OCI-LY7 (cell line): ENCODE data around the gene SMG9. TPM values are rescaled to one million over a fixed set of nuclear protein-coding genes. Genes with fewer than 3 reads are reported as not detected.

Source experiments
- BruUV-seq: library from RNA; stranded (reverse); fragments of 400-500 nt; replicated peaks from 2 replicates; lab custom pipeline; 2021; lab: Mats Ljungman, UMichigan
- CTCF ChIA-PET: fragments of 300-600 bp; sonication (Branson Sonifier 250); formaldehyde crosslinking; loops from one replicate; lab custom pipeline; 2022; ENCODE audit warnings: antibody characterized with exemption; ENCODE audit not compliant: unreplicated experiment; lab: Charles Lee
- POLR2A ChIA-PET: fragments of 300-600 bp; sonication (Branson Sonifier 250); formaldehyde crosslinking; loops from one replicate; lab custom pipeline; 2022; ENCODE audit warnings: antibody characterized with exemption; lab: Charles Lee
- DNase-seq: peaks from one replicate; pipeline ENCODE4 v3.0.0-alpha.2; 2015; ENCODE audit warnings: low spot score
- H2AFZ ChIP-seq: fragments of 200-600 bp; sonication (generic), shearing (Covaris generic); 2 replicates; pipeline ENCODE4 v1.6.1; 2014; ENCODE audit warnings: mild to moderate bottlenecking, antibody characterized with exemption, low read length, moderate library complexity
- H3K27ac ChIP-seq: fragments of 200-600 bp; sonication (generic); 2 replicates; pipeline ENCODE4 v1.5.1; 2014; ENCODE audit warnings: mixed run types, low read depth, mild to moderate bottlenecking, moderate library complexity, low read length, inconsistent platforms; ENCODE audit not compliant: poor library complexity, severe bottlenecking
- H3K36me3 ChIP-seq: fragments of 200-600 bp; sonication (generic); 2 replicates; pipeline ENCODE4 v1.6.1; 2014; ENCODE audit warnings: mild to moderate bottlenecking, antibody characterized with exemption, low read length, moderate library complexity, mixed read lengths; ENCODE audit not compliant: insufficient read depth
- H3K4me1 ChIP-seq: fragments of 200-600 bp; sonication (generic); 2 replicates; pipeline ENCODE4 v1.5.1; 2014; ENCODE audit warnings: mild to moderate bottlenecking, low read length; ENCODE audit not compliant: insufficient read depth, poor library complexity, severe bottlenecking
- H3K4me2 ChIP-seq: fragments of 200-600 bp; sonication (generic); 2 replicates; pipeline ENCODE4 v1.6.1; 2014; ENCODE audit warnings: mild to moderate bottlenecking, low read length
- H3K4me3 ChIP-seq: fragments of 200-600 bp; sonication (generic); 2 replicates; pipeline ENCODE4 v1.5.1; 2014; ENCODE audit warnings: mild to moderate bottlenecking, low read depth, low read length; ENCODE audit not compliant: poor library complexity, severe bottlenecking
- H3K79me2 ChIP-seq: fragments of 200-600 bp; sonication (generic); 2 replicates; pipeline ENCODE4 v1.6.1; 2016; ENCODE audit warnings: low read depth, mild to moderate bottlenecking, low read length, moderate library complexity, mixed read lengths; ENCODE audit not compliant: insufficient read depth
- H3K9me2 ChIP-seq: fragments of 200-600 bp; sonication (generic); 2 replicates; pipeline ENCODE4 v1.6.1; 2016; ENCODE audit warnings: mild to moderate bottlenecking, low read length, mixed read lengths; ENCODE audit not compliant: insufficient read depth
- H3K9me3 ChIP-seq: fragments of 200-600 bp; sonication (generic); 2 replicates; pipeline ENCODE4 v1.6.1; 2014; ENCODE audit warnings: mild to moderate bottlenecking, mixed run types, low read length, mixed read lengths
- H4K20me1 ChIP-seq: fragments of 200-600 bp; sonication (generic); 2 replicates; pipeline ENCODE4 v1.6.1; 2014; ENCODE audit warnings: mild to moderate bottlenecking, antibody characterized with exemption, low read length, moderate library complexity, mixed read lengths; ENCODE audit not compliant: insufficient read depth
- CTCF ChIP-seq: fragments of 200-600 bp; sonication (generic); conservative IDR thresholded peaks from 2 replicates; pipeline ENCODE4 v1.5.1; 2014; ENCODE audit warnings: mild to moderate bottlenecking, antibody characterized with exemption, low read length, moderate library complexity, mixed read lengths
- EZH2phosphoT487 ChIP-seq: fragments of 200-600 bp; sonication (generic); IDR thresholded peaks from 2 replicates; pipeline ENCODE4 v1.6.1; 2018; ENCODE audit warnings: low read depth, borderline replicate concordance, mild to moderate bottlenecking, mixed run types, antibody characterized with exemption, low read length, moderate library complexity, mixed read lengths
- intact Hi-C: fragments of 100-400 bp; cut with micrococcal nuclease; formaldehyde crosslinking; loops from one replicate; pipeline ENCODE4 v1.10.0; 2022; ENCODE audit not compliant: unreplicated experiment
- total RNA-seq, 2 experiments: library from RNA; depleted of rRNA in 1 of 2; stranded (reverse); fragments of >200 nt in 1 of 2; shearing (Covaris generic) in 1 of 2; gene quantifications; 2 replicates each; pipeline ENCODE4 v1.2.3, GENCODE V29; 2014 to 2022

Gene SMG9
- total RNA-seq, 2 experiments from 2014 or later, result 65.6 to 75.5 TPM

- Histone ChIP-seq H3K4me1 (peaks cover 80% of the 10 kb centered on the region), H3K36me3 (peaks cover 17% of the 10 kb centered on the region), H3K9me2 (no peaks in the 10 kb centered on the region), H2AFZ (no peak overlapping the region), H3K4me3 (peak overlapping the region; percentile 78), H3K79me2 (peaks cover 41% of the 10 kb centered on the region), H4K20me1 (no peaks in the 10 kb centered on the region), H3K27ac (peak overlapping the region; percentile 91), H3K4me2 (peak overlapping the region; percentile 91), H3K9me3 (no peaks in the 10 kb centered on the region)
- CTCF ChIA-PET, result interaction anchor here (1.1 to 2.6 kb wide), 2 partner anchors 13 to 14 kb away, joined by 3 to 18 read pairs; no protein-coding TSS in a partner anchor
- no peak for TF ChIP-seq CTCF
- TF ChIP-seq EZH2phosphoT487, result no peak
- POLR2A ChIA-PET, result interaction anchor here (0.7 to 6.7 kb wide), 6 partner anchors 14 to 50 kb away, joined by 3 to 49 read pairs (median 8); partner anchors contain the start of gene SMG9
- no peak for DNase-seq
- TSS peak; percentile 51 for BruUV-seq
- intact Hi-C loops, result no loop called here
Observed at GRCh38 chr19:43779147-43779819, 24.5 kb upstream of the SMG9 start.

- Histone ChIP-seq H3K36me3 (peaks cover 24% of the 10 kb centered on the region), H3K9me2 (no peaks in the 10 kb centered on the region), H3K4me2 (peak overlapping the region; percentile 91), H3K27ac (peak overlapping the region; percentile 91), H3K9me3 (no peaks in the 10 kb centered on the region), H2AFZ (no peak overlapping the region), H4K20me1 (no peaks in the 10 kb centered on the region), H3K4me3 (peak overlapping the region; percentile 78), H3K79me2 (peaks cover 41% of the 10 kb centered on the region), H3K4me1 (peaks cover 74% of the 10 kb centered on the region)
- peak; percentile 82 for DNase-seq
- ChIA-PET CTCF (interaction anchor here (0.9 to 2.6 kb wide), 2 partner anchors 13 to 23 kb away, joined by 3 to 18 read pairs; no protein-coding TSS in a partner anchor), POLR2A (interaction anchor here (1.0 to 6.7 kb wide), 4 partner anchors 14 to 24 kb away, joined by 4 to 49 read pairs (median 20); partner anchors contain the start of gene SMG9)
- BruUV-seq, result no TSS peak
- intact Hi-C loops, result loop anchor here (1.0 kb wide), 1 partner anchor 13 kb away; no protein-coding TSS in a partner anchor
- no peak for TF ChIP-seq CTCF
- TF ChIP-seq EZH2phosphoT487, result no peak
Observed at GRCh38 chr19:43778651-43779050, 23.9 kb upstream of the SMG9 start.
